Kidney capillary endothelial cell (primary cell): ENCODE data around the gene CELF5.
"Not testable (repeated sequence)": the region's sequence is repeated elsewhere in the genome, so short reads cannot be mapped to it uniquely, and the experiment has no call there.

Experiments
- DNase-seq: peaks from one replicate; pipeline ENCODE4 v3.0.0-alpha.2; 2018; ENCODE audit warnings: low spot score

Gene CELF5

DNA sequence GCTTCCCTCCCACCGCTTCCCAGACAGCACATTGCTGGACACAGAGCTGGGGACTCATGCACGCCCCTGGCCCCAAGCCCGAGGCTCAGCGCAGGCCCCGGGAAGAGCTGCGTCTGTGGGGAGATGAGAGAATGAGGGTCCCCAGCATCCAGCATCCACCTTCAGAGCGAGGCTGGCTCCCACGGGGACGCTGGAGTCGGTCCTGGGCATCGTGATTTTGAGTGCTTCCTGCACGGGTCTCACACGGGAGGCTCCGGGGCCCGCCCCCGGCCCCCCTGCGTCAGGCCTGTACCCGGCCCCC lies 34.0 kb upstream of the CELF5 start:
- DNase-seq, result no peak

DNA sequence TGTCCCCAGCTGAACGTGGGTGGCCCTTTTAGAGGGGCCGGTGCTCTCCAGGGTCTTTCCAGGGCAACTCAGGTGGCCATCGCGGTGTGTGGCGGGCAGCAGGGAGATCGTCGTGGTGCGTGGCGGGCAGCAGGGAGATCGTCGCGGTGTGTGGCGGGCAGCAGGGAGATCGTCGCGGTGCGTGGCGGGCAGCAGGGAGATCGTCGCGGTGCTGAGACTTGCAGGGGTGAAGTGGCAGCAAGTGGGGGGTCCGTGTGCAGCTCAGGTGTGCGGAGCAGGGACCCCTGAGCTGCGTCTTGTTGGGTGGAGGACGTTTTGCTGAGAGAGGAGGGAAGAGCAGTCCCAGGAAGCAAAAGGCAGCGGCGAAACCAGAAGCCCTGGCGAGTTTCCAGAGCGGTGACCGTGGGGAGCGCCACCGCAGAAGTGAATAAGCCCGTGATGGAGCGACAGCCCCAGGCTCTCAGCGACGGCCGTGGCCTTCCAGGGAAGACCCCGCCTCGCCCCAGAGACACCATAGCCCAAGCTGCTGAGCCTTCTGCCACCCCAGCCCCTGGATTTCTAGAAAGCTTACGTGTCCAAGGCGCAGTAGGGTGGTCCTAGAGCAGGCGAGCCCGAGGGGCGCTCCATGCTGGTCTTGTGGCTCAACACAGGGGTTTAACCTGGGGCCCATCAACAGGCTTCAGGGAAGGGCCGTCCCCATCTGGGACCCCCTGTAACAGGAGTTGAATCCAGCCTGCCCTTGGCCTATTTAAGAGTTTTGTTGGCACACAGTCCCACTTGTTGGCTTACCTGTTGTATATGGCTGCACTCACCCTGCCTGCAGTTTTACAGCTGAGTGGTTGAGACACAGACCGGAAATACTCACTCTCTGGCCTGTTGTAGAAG lies 33.3 kb upstream of the CELF5 start:
- DNase-seq, result no peak

DNA sequence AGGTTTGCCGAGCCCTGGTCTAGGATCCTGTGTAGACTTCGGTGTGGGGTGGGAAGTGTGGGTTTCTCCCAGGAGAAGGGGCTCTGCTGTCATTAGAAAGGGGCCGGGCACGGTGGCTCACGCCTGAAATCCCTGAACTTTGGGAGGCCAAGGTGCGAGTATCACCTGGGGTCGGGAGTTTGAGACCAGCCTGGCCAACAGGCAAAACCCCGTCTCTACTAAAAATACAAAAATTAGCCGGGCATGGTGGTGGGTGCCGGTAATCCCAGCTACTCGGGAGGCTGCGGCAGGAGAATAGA lies 32.7 kb upstream of the CELF5 start:
- DNase-seq, result not testable (repeated sequence)

DNA sequence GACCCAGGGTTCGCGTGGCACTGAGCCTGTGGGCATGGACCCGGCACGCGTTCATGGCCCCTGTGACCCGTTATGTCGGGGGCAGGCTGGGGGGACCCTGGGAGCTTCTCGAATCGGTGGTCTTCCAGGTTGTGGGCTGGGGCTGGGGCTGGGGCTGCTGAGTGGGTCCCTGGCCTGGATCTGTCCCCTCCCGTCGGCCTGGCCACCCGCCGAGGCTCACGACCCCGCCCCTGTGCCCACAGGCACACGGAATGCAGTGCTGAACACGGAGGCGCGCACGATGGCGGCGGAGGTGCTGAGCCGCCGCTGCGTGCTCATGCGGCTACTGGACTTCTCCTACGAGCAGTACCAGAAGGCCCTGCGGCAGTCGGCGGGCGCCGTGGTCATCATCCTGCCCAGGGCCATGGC lies 32.2 kb upstream of the CELF5 start:
- DNase-seq, result no peak

DNA sequence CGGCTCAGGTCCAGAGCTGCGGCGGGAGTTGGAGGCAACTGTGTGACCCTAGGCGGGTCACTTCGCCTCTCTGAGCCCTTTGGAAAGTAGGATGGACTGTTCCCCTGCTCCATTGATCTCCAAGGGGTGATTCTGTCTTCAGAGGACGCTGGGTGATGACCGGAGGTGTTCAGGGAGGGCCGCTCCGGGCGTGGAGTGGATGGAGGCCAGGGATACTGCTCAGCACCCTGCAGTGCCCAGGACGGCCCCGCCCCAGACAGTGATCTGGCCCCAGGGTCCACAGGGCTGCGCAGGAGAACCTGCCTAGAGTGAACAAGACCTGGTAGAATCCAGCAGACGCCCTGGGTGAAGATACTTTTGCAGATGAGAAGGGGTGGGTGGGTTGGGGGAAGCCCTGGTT lies 31.8 kb upstream of the CELF5 start:
- DNase-seq, result no peak

DNA sequence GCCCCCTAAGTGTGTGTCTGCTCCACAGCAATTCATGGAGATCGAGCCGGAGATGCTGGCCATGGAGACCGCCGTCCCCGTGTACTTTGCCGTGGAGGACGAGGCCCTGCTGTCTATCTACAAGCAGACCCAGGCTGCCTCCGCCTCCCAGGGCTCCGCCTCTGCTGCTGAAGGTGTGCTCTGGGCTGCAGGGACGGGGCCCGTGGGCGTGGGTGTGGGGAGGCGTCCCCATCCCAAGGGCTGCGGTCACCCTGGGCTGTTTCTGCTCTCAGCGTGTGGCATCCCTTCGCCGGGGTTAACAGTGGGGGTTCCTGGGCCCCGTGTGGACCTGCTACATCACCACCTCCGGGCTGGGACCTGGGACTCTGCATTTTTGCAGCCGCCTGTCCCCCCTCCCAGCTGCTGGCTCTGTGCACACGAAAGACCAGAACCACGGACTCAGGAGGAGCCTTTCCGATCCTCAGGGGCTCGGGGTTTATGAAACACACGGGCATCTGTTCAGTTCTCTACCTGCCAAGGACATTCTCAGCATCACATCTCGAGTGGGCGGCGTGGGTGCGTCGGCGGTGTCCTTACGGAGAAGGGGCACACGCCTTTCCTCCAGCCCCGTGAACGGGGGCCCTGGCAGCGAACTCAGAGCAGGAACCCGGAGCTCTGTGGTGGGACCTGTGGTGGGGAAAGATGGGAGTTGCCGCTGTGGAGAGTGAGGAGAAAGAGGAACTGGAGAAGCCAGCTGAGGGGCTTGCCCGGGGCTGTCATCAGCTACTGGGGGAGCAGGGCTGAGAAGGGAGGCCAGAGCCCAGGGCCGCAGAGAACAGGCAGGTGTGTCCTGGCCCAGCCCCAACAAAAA lies 31.0 kb upstream of the CELF5 start:
- no peak for DNase-seq

DNA sequence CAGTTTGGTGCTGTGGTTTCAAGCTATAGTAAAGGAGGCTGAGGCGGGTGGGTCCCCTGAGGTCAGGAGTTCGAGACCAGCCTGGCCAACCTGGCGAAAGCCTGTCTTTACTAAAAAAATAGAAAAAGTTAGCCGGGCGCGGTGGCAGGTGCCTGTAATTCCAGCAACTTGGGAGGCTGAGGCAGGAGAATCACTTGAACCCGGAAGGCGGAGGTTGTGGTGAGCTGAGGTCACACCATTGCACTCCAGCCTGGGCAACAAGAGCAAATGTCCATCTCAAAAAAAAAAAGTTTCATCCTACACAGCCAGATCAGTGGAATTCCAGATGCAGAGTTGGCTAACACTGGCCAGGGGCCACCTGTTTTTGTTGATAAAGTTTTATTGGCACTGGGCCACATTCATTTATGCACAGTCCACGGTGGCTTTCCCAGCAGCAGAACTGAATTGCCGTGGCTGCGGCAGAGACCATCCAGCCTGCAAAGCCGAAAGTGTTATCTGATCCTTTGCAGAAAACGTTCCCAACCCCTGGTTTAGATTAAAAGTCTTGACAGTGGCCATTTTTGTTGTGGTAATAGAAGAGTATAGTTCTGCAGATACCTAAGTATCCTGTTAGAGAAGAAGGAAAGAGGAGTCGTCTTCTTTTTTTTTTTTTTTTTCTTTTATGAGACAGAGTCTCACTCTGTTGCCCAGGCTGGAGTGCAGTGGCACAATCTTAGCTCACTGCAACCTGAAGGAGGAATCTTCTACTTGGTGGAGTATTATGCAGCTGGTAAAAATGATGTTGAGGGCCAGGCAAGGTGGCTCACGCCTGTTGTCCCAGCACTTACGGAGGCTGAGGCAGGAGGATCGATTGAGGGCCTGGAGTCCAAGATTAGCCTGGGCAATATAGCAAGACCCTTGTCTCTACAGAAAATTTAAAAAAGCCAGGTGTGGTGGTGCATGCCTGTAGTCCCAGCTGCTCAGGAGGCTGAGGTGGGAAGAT lies 30.1 kb upstream of the CELF5 start:
- no peak for DNase-seq

DNA sequence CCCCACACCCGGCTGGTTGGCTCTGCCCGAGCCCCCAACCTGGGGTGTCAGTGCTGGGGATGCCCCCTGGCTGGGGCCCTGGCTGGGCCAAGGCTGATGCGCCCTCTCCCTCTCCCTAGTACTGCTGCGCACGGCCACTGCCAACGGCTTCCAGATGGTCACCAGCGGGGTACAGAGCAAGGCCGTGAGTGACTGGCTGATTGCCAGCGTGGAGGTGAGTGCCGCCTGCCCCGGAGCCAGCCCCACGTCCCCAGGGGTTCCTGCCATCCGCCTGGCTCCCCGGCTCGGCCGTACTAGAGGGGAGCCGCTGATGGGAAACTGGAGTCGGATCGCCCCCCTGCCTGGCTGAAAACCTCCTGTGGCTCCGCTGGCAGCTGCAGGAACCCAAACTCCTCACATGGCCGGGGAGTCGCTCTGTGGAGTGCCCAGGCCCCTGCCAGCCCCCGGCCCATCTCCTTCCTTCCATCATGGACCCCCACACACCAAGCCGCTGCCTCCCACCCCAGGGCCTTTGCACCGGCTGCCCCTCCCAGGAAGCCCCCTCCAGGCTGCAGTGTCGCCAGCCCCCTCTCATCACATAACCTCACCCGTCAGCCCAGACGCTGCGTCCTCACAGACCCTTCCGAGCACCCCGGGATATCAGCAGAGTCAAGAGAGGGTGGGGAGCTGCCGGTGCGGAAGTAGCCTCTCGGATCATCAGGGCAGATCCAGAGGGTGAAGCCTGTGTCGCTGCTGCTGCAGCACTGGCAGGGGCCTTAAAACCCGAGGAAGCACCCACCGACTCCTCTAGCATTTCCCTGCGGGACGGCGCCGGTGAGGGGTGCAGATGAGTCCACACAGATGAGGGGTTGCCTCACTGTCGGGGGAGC lies 28.2 kb upstream of the CELF5 start:
- DNase-seq, result no peak

DNA sequence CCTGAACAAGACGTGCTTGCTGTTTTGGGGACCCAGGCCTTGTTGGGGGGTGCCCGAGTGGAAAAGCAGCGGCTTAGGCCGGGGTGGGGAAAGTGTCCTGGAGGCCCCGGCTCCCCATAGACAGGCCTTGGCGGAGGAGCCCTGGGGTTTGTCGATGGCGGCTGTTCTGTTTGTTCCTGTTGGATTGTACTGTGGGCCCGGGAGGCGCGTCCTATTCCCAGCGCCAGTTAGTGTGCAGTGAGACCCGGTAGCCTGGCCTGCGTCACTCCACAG lies 27.6 kb upstream of the CELF5 start:
- no peak for DNase-seq

DNA sequence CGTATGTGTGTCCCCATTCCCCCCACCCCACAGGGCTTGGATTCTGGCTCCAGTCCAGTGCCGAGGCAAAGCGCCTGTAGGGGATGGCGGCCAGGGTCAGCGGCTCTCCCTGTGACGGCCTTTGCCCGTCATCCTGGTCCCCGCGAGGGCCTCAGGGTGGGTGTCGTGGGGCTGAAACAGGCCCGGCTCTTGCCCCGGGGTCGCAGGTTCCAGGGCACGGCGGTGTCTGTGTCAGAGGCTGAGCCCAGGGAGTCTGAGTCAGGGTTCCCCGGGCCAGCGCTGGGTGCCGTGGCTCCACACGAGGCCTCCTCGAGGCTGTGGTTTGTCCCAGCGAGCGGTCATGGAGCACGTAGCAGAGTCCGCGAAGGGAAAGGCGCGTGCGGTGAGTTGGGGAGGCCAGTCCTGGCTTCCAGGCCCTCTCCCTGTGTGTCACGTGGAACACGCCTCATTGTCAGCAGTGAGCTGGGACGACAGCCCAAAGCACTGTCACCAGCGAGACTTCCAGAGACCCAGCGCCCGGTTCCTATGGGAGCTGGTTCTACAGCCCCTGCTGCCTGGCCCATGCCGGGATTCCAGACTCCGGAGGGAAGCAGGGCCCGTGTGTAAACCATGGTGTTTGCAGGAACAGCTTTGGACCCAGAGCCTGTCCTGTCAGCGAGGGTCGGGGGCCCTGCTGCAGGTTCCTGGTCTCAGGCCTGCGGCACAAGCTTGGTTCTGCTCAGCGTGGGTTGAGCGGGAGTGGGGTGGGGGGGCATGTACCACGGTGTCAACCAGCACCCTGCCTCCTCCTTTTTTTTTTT lies 25.4 kb upstream of the CELF5 start:
- DNase-seq, result no peak

DNA sequence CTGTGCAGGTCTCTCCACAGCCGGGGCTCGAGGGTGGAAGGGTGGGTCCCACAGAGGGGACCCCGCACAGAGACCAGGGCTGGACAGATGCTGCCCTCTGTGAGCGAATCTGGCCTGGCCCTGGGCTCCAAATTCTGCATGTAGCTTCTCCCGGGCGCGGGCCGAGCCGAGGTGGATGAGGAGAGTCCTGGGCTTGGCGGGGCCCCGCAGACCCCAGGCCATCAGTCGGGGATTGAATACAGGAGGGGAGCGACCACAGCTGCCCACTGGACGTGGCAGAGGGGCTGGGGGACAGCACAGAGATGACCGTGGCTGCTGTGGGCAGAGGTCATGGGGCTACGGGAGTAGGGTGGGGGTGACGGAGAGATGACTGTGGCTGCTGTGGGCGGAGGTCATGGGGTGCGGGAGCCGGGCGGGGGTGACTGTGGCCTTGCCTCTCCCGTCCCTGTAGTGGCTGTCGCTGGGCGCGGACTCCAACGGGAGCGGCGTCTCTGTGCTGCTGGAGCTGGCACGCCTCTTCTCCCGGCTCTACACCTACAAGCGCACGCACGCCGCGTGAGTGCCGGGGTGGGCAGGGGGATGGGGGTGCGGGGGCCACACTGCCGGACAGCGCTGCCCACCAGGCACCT lies 23.3 kb upstream of the CELF5 start:
- no peak for DNase-seq

DNA sequence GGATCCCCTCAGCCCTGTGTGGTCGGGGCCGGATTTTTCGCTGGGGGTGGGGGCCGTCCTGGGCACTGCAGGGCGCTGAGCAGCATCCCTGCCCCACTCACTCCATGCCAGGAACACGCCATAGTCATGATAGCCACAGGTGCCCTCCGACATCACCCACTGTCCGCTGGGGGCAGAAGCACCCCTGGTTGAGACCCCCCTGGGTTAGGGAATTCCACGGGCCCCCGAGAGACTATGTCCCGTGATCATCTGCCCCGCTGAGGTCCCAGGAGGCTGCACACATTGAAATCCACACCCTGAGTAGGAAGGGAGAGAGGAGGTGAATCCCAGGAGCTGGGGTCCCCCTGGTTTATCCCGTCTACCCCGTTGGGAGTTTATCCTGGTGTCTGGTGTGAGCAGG lies 22.6 kb upstream of the CELF5 start:
- no peak for DNase-seq

DNA sequence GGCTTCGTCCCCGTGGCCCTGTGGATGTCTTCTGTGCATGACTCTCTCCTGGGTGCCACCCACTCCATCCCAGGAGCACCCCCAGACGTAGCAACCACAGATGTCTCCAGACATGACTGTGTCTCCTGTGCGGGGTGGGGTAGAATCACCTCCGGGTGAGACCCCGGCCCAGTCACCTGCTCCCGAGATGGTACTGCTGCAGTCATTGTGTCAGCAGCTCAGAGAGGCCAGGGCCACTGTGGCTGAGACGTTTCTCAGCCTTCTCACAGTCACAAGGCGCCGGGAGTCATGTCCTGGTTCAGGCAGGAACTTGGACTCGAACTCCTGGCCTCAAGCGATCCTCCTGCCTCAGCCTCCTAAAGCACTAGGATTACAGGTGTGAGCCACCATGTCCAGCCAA lies 22.1 kb upstream of the CELF5 start:
- DNase-seq, result no peak

DNA sequence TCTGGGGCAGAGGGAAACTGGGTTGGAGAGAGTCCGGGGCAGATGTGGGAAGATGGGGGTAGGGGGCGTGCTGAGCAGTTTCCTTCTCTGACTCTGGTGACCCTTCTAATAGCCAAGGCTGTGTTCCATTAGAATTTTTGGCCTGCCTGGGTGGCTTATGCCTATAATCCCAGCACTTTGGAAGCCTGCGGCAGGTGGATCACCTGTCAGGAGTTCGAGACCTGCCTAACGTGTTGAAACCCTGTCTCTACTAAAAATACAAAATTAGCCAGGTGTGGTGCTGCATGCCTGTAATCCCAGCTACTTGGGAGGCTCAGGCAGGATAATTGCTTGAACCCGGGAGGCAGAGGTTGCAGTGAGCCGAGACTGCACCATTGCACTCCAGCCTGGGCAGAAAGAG lies 21.6 kb upstream of the CELF5 start:
- not testable (repeated sequence) for DNase-seq

DNA sequence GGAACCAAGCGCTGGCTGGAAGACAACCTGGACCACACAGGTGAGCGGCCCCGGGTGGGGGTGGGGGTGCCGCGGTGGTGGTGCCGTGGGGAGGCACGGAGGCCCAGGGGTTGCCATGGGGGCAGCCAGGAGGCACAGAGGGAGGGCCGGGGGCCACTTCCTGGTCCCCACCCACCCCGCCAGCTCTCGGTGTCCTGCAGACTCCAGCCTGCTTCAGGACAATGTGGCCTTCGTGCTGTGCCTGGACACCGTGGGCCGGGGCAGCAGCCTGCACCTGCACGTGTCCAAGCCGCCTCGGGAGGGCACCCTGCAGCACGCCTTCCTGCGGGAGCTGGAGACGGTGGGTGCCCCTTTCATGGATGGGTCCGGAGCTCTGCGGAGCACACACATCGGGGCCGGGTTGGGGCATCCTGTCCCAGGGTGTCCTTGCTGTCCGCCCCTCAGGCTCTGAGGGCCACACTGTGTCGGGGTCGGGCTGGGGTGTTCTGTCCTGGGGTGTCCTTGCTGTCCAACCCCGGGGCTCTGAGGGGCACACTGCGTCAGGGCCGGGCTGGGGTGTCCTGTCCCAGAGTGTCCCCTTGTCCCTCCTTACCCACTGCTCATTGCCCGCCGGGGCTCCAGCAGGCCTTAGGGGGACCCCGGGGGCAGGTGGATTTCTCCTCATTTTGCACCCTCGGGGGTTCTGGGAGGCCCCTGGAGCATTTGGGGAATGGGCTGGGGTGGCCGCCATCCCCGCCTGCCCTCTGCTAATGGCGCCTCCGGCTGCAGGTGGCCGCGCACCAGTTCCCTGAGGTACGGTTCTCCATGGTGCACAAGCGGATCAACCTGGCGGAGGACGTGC lies 20.4 kb upstream of the CELF5 start:
- DNase-seq, result no peak

DNA sequence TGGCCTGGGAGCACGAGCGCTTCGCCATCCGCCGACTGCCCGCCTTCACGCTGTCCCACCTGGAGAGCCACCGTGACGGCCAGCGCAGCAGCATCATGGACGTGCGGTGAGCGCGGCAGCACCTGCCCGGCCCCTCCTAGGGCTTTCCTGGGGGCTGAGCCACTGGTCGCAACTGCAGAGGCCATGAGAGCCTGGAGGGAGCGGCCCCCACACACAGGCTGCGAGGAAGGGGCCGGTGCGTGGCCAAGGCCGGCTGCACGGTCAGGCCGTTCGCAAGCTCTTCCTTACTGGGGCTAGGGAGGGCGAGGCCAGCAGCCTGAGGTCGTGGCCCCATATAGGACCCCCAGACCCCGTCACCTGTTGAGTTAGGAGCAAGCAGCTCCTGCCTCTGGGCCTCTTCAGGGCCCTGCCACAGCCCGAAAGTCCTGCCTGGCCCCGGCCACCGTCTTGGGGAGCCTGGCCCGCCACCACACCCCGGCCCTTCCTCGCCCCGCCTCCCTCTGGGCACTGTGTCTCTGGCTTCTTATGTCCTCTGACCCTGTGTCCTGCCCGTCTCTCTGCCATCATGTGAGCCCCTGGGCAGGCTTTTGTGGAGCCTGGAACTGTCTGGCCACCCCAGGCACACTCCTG lies 19.7 kb upstream of the CELF5 start:
- DNase-seq, result no peak

DNA sequence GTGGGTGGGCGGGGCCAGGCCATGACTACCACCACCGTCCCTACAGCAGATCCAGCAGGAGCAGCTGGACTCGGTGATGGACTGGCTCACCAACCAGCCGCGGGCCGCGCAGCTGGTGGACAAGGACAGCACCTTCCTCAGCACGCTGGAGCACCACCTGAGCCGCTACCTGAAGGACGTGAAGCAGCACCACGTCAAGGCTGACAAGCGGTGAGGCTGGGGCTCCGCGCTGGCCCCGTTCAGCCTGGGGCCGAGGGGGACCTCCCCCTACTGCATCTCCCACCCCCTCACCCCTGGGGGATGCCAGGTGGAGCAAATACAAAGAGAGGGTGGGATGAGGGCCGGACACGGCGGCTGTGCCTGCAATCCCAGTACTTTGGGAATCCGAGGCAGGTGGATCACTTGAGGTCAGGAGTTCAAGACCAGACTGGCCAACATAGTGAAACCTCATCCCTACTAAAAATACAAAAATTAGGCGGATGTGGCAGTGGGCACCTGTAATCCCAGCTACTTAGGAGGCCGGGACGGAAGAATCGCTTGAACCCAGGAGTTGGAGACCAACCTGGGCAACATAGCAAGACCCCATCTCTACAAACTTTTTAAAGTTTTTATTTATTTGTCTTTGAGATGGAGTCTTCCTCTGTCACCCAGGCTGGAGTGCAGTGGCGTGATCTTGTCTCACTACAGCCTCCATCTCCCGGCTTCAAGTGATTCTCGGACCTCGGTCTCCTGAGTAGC lies 18.1 kb upstream of the CELF5 start:
- DNase-seq, result no peak
